GM12873 (cell line): ENCODE data around the gene PPM1E.

Source experiments
- TF ChIP-seq, protein P1 (sequence below): IDR thresholded peaks from 2 replicates; pipeline ENCODE4 v1.5.1; 2012; ENCODE audit warnings: low read depth, mild to moderate bottlenecking, moderate library complexity, low read length, control low read depth; ENCODE audit not compliant: insufficient read depth; ENCODE audit errors: missing control alignments

Gene PPM1E

DNA sequence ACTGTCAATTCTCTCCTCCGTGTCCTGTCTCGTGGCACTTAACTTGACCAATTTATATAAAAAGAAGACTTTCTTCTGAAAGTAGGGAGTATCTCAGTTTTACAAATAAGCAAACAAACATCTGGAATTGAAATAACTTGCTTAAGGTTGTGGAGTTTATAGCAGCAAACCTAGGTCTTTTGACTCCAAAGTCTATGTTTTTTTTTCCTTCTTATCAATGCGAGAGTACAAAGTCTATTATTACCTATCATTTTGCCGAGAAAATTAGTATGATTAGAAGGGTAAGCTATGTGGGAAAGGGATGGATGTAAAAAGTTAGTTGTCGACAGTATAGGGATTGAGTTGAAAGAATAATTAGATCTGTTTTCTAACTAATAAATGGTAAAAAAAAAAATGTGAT lies 50.4 kb downstream of the PPM1E start:
- TF ChIP-seq, protein P1, sequence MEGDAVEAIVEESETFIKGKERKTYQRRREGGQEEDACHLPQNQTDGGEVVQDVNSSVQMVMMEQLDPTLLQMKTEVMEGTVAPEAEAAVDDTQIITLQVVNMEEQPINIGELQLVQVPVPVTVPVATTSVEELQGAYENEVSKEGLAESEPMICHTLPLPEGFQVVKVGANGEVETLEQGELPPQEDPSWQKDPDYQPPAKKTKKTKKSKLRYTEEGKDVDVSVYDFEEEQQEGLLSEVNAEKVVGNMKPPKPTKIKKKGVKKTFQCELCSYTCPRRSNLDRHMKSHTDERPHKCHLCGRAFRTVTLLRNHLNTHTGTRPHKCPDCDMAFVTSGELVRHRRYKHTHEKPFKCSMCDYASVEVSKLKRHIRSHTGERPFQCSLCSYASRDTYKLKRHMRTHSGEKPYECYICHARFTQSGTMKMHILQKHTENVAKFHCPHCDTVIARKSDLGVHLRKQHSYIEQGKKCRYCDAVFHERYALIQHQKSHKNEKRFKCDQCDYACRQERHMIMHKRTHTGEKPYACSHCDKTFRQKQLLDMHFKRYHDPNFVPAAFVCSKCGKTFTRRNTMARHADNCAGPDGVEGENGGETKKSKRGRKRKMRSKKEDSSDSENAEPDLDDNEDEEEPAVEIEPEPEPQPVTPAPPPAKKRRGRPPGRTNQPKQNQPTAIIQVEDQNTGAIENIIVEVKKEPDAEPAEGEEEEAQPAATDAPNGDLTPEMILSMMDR: no peak

DNA sequence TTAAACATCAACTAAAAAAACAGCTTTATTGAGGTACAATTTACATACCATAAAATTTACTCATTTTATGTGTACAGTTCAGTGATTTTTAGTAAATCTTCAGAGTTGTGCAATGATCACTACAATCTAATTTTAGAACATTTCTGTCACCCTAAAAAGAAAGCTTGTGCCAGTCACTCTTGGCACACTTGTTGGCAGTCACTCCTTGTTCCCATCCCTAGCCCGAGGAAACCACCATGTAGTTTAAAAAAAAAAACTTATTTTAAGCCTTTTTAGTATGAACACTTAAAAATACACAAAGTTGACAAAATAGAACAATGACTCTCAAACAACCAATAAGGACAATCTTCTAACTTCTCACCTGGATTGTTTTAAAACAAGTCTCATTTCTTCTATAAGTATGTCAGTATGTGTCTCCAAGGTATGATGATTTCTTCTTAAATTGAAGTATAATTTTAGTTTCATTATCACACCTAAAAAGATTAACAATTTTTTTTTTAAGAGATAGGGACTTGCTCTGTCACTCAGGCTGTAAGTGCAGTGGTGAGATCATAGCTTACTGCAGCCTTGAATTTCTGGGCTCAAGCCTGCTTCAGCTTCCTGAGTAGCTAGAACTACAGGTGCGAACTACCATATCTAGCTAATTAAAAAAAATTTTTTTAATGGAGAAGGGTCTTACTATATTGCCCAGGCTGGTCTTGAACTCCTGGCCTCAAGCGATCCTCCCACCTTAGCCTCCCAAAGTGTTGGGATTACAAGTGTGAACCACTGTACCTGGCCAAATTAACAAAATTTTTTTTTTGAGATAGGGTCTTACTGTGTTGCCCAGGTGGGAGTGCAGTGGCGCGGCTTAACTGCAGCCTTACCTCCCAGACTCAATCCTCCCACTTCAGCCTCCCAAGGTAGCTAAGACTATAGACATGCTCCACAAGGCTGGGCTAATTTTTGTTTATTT lies 53.2 kb downstream of the PPM1E start:
- TF ChIP-seq, protein P1: no peak

DNA sequence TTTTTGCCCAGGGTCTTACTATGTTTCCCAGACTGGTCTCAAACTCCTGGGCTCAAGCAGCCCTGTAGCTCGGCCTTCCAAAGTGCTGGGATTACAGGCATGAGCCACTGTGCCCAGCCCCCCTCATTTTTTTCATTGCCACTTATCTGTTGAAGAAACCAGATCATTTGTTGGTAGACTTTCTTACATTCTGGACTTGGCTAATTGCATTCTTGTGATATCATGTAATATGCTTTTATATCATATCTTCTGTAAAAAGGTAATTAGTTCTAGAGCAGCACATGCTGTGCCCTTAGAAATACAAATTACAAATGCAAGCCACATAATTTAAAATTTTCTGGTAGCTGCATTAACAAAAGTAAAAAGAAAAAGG lies 53.9 kb downstream of the PPM1E start:
- TF ChIP-seq, protein P1: no peak

DNA sequence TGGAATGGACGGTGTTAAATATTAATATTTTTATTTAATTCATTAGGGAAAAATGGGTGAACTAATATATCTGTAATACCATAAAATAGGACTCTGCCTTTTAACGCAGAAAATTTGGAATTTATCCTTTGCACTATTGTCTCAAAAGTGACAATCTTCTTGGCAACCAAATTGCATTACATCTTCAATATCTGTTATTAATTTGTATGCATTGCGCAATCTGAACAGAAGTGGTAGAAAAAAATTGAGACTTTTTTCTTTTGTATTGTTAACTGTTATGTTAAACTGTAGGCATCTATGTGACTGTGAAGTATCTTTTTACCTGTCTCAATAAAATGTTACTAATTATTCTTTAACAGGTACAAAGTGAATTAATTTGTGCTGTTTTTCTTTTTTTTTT lies 55.6 kb downstream of the PPM1E start:
- TF ChIP-seq, protein P1: no peak

DNA sequence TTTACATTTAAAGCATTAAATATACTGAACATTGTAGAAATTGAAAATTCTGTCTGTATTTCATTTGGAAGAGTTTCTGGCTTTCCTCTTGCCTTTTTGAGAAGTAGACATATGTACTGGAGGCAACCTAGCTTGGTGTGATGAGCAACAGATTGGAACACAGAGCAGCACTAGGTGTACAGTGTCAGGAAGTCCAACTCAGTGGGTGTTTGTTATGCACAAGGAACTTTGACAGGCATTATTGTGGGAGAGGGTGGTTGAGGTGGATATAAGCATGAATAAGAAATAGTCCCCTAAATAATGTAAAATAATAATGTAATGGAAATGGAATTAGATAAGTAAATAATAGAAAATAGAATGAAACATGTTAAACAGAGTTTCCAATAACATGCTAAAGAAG lies 58.1 kb downstream of the PPM1E start:
- TF ChIP-seq, protein P1: no peak

DNA sequence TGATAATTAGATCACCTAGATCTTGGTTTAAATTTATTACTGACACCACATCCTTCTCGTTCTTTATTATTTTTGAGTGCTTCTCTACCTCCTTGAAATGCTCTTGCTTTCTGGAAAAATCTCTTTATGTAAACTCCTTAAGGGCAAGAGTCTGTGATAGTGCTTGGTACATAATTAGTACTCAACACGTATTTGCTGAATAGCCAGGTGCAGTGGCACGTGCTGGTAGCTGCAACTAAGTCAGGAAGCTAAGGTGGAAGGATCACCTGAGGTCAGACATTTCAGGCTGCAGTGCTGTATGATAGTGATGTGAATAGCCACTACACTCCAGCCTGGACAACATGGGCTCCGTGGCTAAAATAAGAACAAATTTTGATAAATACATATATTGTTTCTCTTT lies 63.0 kb downstream of the PPM1E start:
- TF ChIP-seq, protein P1: no peak

DNA sequence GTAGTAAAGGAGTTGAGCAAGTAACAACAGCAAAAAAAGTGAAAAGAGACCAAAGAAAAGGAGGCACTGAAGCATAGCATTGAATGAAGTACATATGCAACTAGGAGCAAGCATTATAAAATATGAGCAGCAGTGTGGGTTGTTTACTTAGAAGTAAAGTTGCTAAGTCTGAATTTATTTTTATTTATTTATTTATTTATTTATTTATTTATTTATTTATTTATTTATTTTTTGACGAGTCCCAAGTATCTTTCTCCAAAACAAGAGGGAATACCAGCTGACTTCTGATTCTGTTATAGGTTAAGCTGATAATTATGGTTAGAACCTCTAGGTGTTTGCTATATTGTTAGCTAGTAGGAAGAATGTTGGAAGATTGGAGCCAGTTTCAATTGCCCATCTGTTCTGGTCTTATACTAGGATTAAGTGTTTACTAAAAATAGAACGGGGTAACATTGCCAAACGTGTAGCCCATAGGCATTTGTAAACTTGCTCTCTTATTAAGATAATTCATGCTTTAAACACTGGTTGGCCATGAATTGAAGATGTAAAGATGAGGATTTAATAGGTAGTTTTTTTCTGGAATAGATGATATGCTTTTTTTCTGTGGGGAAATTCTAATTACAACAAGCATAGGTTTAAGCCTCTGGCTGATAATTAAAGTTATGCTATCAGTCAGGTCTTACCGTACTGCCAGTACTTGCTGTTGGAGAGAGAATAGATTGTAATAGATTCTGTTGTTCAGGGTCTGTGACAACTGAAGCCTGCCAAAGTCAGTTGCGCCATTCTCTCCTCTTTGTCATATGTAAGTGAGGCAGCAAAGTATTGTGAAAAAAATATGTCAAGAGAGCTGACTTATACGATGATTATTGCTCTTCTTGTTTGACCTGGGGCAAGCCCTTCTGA lies 66.7 kb downstream of the PPM1E start:
- TF ChIP-seq, protein P1: no peak
